Tibial nerve (tissue), 4 donors: ENCODE data around the gene NT5C3A. TPM values are rescaled to one million over a fixed set of nuclear protein-coding genes. Genes with fewer than 3 reads are reported as not detected.
"Not testable (repeated sequence)": the region's sequence is repeated elsewhere in the genome, so short reads cannot be mapped to it uniquely, and the experiment has no call there.

Experiments
- DNase-seq, 2 donors: peaks; one replicate each; pipeline ENCODE4 v3.0.0-alpha.2; 2019; ENCODE audit warnings: low spot score in 2 of 2
- H3K27ac ChIP-seq, 4 donors: fragments of 200-600 bp; sonication (generic) in 3 of 4; one replicate each; pipeline ENCODE4 v1.5.1; 2017 to 2019; ENCODE audit warnings: mild to moderate bottlenecking in 1 of 4
- H3K27me3 ChIP-seq, 2 donors: fragments of 200-600 bp; sonication (generic) in 1 of 2; one replicate each; pipeline versions ENCODE4 v1.5.1 to v1.6.0; 2017 to 2019
- H3K36me3 ChIP-seq, 3 donors: fragments of 200-600 bp; sonication (generic); one replicate each; pipeline ENCODE4 v1.5.1; 2018 to 2019
- H3K4me1 ChIP-seq, 4 donors: fragments of 200-600 bp; sonication (generic) in 3 of 4; one replicate each; pipeline ENCODE4 v1.5.1; 2017 to 2019
- H3K4me3 ChIP-seq, 4 donors: fragments of 200-600 bp; sonication (generic) in 3 of 4; one replicate each; pipeline ENCODE4 v1.5.1; 2017 to 2019; ENCODE audit warnings: mild to moderate bottlenecking in 1 of 4, moderate library complexity in 1 of 4
- H3K9me3 ChIP-seq, 4 donors: fragments of 200-600 bp; sonication (generic) in 3 of 4; one replicate each; pipeline ENCODE4 v1.5.1; 2017 to 2019
- WGBS, 2 donors: methylation state at CpG; one replicate each; pipeline ENCODE4 v1.1.5; 2018; 5-methylcytosine and 5-hydroxymethylcytosine counted together
- total RNA-seq, 4 donors: library from RNA; depleted of rRNA; stranded (reverse); fragments of >200 nt; gene quantifications; one replicate each; pipeline ENCODE4 v1.1.0, GENCODE V29; 2016

The NT5C3A gene
- total RNA-seq, 4 donors from 2014 or later = 18.6 to 41.3 (median 26.8) TPM

DNA sequence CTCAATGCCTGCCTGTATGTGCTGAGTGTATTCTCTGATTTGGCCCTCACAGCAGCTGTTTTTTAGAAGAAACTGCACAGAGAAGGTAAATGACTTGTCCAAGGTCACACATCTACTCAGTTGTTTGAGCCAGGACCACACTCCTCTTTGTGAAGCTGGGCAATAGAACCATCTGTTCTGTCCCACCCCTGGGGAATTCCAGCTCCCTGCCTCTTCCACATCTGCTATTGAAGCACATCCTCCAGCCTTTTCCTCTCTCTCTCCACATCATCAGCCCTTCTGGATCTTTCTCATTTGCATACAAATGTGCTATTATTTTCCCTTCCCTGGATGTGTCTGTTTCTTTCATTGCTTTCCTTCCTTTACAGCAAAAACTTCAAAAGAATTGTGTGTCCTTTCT is 59.5 kb downstream of the NT5C3A start:
- Histone ChIP-seq H3K36me3 (peaks cover 0 to 51% (median 0%) of the 10 kb centered on the region in 3 donors), H3K4me1 (peaks cover 0 to 18% (median 5%) of the 10 kb centered on the region in 4 donors)
- H3K27me3 ChIP-seq, DNase-seq, H3K4me3 ChIP-seq, H3K27ac ChIP-seq, H3K9me3 ChIP-seq: not testable (repeated sequence)

DNA sequence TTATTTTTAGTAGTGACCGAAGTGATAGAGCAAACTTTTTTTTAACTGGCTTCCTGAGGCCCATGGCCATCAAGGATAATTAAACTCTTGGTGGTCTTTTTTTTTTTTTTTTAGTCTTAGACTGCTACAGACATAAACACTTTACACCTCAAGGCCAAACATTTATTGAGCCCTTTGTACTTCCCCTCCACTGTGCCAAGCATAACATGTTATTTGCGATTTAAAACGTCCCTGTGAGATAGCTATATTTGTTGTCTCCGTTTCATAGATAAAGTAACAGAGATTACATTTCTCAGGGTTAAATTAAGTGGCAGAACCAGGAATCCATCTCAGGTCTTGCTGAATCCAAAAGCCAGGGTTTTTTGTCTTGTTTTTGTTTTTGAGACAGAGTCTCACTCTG is 63.2 kb downstream of the NT5C3A start:
- WGBS, 2 donors = 49 to 59% methylated on average over 4 of the region's 4 CpGs
- DNase-seq, H3K4me3 ChIP-seq, H3K9me3 ChIP-seq, H3K27me3 ChIP-seq: not testable (repeated sequence)
- Histone ChIP-seq H3K4me1 (peaks cover 0 to 22% (median 5%) of the 10 kb centered on the region in 4 donors), H3K27ac (peak overlapping the region in 2 of 4 donors; percentile 65 to 77), H3K36me3 (peaks cover 0 to 24% (median 0%) of the 10 kb centered on the region in 3 donors)

DNA sequence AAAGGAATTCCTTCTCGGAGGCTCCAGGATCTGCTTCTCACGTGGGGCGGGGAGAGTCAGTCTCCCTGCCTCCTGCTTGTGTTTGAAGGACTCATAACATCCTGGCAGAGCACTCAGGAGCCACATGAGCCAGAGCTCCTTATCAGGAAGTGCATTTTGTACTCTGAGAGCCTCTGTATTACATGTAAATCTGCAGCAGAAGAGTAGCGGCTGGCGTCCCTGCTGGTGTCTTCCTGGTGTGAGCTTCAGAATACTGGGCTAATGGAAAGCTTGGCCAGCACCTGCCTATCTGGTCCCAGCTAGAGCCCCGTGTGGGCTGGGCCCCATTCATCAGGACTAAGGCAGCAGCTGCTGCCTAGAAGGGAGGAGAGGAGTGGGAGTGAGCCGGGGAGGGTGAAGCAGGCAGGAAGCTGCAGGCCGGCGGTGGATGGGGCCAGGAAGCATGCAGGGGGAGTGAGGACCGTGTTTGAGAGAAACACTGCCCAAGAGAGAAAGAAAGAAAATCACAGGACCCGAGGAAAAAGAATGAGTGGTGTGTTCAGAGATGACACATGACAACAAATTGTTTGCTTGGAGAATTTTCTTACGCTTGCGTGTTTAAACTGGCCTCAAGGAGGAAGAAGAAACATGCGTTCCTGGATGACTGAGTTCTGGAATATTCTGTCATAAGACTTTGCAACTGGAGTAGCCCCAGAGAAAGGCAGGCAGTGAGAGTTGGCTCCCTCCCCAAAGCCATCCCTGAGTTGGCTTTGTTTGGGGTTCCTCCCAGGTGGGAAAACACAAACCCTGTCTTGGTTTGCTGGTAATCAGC is 64.0 kb downstream of the NT5C3A start:
- H3K27me3 ChIP-seq, H3K9me3 ChIP-seq: not testable (repeated sequence)
- Histone ChIP-seq H3K27ac (peak overlapping the region in 3 of 4 donors; percentile 7 to 77 (median 65)), H3K4me1 (peaks cover 0 to 22% (median 5%) of the 10 kb centered on the region in 4 donors), H3K36me3 (peaks cover 0 to 16% (median 0%) of the 10 kb centered on the region in 3 donors), H3K4me3 (peak overlapping the region in 1 of 4 donors; percentile 18)
- peak in 1 of 2 donors; percentile 39 for DNase-seq
- 16% methylated on average over 14 of the region's 14 CpGs for WGBS, 2 donors

DNA sequence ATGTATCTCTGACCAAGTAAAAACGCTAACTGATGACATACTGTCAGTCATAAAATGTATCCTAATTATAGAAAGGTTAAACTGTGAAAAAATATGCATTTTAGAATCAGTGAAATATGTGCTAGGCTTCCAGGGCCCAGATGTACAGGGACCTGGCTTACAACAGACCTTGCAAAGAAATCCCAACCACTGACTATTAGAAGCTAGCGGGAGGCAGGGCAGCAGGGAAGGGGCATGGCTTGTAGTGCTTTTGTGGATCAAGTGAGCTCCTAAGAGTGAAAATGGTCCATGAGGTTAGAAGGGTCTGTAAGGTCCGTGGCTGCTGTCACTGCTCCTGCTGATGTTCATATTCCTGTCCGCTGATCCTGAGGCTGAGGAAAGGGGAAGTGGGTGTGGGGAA is 64.6 kb downstream of the NT5C3A start:
- H3K27me3 ChIP-seq, DNase-seq, H3K9me3 ChIP-seq: not testable (repeated sequence)
- H3K4me1 ChIP-seq = peaks cover 0 to 22% (median 5%) of the 10 kb centered on the region in 4 donors
- H3K36me3 ChIP-seq = peaks cover 0 to 12% (median 0%) of the 10 kb centered on the region in 3 donors
- peak overlapping the region in 3 of 4 donors; percentile 7 to 77 (median 65) for H3K27ac ChIP-seq
- WGBS, 2 donors = 39 to 69% methylated on average over 3 to 4 of the region's 4 CpGs
- H3K4me3 ChIP-seq = peak overlapping the region in 1 of 4 donors; percentile 18

DNA sequence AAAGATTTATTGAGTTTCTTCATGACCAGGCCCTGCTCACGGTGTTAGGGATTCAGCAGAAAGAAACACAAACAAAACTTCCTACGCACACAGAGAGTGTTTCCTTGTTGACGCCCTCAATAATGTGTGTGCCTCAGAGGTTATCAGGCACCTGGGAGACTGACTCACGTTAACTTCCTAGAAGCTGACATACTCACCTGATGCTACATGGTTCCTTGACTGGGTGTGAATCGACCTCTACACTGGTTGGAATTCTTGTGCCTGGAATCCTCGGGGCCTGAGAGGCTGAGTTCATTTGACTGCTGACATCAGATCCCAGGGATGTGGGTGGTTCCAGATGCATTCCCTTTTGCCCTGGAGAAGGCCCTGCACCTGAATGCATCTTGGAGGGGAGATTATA is 69.8 kb downstream of the NT5C3A start:
- H3K36me3 ChIP-seq, H3K9me3 ChIP-seq, DNase-seq, H3K4me3 ChIP-seq, H3K4me1 ChIP-seq, H3K27me3 ChIP-seq, H3K27ac ChIP-seq: not testable (repeated sequence)
- 69 to 72% methylated on average over 6 of the region's 6 CpGs for WGBS, 2 donors

DNA sequence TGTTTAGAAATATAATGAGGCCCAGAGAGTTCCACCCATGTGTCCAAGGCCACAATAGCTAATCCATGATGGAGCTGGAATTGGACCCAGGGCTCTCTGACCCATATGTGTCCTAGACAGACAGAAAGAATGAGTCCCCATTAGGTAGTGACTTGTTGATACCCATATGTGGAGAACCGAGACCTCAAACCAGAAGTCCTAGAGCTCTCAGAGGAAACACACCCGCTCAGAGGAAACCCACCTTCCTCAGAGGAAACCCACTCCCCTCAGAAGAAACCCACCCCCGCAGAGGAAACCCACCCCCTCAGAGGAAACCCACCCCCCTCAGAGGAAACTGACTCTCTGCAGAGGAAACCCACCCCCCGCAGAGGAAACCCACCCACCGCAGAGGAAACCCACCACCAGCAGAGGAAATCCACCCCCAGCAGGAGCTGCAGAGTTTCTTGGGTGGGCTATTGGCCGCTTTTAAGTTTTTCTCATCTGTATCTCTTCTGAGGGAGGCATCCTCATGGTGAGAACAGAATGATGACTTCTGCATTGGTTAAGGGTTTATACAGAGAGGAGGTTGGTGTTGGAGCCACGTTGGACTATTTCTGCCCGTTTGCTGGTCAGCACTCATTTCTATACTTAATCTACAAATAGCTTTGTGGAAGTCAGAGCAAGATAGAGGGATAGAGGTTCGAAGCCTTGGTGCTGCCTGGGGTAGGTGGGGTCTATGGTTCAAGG is 70.4 kb downstream of the NT5C3A start:
- H3K4me1 ChIP-seq, H3K9me3 ChIP-seq, H3K27me3 ChIP-seq, DNase-seq, H3K36me3 ChIP-seq, H3K4me3 ChIP-seq, H3K27ac ChIP-seq: not testable (repeated sequence)
- WGBS, 2 donors = 49 to 76% methylated on average over 4 to 7 of the region's 9 CpGs

DNA sequence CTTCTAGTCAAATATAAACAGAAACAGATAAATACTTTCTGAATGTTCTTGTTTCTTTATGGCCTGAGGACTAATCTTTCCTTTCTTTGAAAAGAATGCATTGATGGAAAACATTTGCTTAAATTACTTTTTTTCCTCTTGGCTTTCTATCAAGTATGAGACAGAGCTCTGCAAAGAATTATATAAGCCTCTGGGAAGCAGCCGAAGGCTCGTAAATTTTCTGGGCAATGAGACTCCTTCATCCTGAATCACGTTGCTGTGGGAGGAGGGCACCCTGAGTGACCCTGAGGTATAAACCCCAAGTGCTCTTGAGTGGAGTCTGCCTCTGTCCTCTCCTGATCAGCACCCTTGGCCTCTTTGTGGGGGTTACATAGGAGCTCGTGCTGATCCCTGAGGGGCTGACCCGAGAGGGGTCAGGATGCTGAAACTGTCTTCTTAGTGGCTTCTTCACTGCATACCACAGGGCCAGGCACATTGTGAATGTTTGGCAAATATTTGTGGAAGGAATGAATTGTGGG is 71.4 kb downstream of the NT5C3A start:
- not testable (repeated sequence) for H3K4me1 ChIP-seq, H3K27me3 ChIP-seq, H3K4me3 ChIP-seq, H3K9me3 ChIP-seq, DNase-seq
- Histone ChIP-seq H3K36me3 (peaks cover 0 to 11% (median 0%) of the 10 kb centered on the region in 3 donors), H3K27ac (peak overlapping the region in 1 of 4 donors; percentile 43)
- WGBS, 2 donors = 25 to 28% methylated on average over 2 to 5 of the region's 5 CpGs

DNA sequence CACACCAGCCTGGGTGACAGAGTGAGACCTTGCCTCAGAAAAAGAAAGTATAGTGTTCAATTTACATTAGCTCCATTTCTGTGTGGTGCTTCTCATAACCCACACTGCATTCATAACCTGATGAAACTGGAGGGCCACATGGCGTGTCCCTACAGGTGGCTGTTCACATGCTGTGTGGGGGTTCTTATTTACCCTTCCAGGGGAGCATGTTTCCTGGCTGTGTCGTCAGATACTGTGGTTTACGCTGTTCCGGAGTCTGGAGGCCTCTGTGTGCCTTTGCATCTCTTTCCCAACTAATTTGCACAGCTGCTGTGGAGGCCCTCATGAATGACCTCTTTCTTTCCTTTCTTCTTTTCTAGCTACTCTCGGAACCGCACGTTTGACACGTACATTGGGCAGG is 74.4 kb downstream of the NT5C3A start:
- not testable (repeated sequence) for DNase-seq, H3K4me1 ChIP-seq, H3K27ac ChIP-seq, H3K9me3 ChIP-seq, H3K4me3 ChIP-seq, H3K27me3 ChIP-seq
- peaks cover 0 to 33% (median 0%) of the 10 kb centered on the region in 3 donors for H3K36me3 ChIP-seq
- WGBS, 2 donors = 47 to 48% methylated on average over 6 to 7 of the region's 8 CpGs

DNA sequence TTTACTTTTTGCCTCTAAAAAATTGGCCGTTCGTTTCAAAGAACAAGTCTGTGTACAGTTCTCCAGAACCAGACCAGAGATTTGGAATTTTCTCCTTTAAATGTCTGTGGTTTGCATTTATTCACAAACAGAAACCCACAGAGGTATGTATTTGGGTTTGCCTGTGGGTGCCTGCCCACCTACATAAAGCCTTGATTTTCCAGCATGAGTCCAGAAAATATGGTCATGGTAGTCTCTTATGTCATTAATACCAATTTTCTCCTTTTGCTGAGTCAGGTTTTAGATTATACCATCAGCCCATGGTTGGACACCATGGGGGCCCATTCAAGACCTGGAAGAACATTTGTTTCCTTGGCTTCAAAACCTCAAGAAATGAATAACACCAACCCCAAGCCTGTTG is 82.7 kb downstream of the NT5C3A start:
- WGBS, 2 donors = no CpG with 5 or more reads among the region's 2 CpGs
- not testable (repeated sequence) for H3K27ac ChIP-seq, DNase-seq, H3K9me3 ChIP-seq, H3K4me3 ChIP-seq, H3K4me1 ChIP-seq, H3K27me3 ChIP-seq
- H3K36me3 ChIP-seq = peaks cover 0 to 48% (median 0%) of the 10 kb centered on the region in 3 donors
